Cortex of kidney (tissue), 1 donor: ENCODE data around the gene MAPK13.
"Not testable (repeated sequence)": the region's sequence is repeated elsewhere in the genome, so short reads cannot be mapped to it uniquely, and the experiment has no call there.

ENCODE experiments used
- DNase-seq: peaks from one replicate; lab custom pipeline; 2025; lab: John Stamatoyannopoulos, UW

MAPK13 gene

GRCh38 chr6:36129941-36130666 lies at the start of gene MAPK13:
MAPK13 (plus strand) TSS chr6:36130513; CDS start chr6:36130583, 70 bp downstream.
- no peak for DNase-seq

- no peak for DNase-seq
Observed at GRCh38 chr6:36082318-36082717, 48.0 kb upstream of the MAPK13 start.

- no peak for DNase-seq
Observed at GRCh38 chr6:36083446-36083845, 46.9 kb upstream of the MAPK13 start.

- not testable (repeated sequence) for DNase-seq
Observed at GRCh38 chr6:36088204-36088603, 42.1 kb upstream of the MAPK13 start.

GRCh38 chr6:36089048-36089447 lies 41.3 kb upstream of the MAPK13 start:
- DNase-seq, result no peak

- DNase-seq, result no peak
Observed at GRCh38 chr6:36094238-36094637, 36.1 kb upstream of the MAPK13 start.

- no peak for DNase-seq
Observed at GRCh38 chr6:36094753-36095496, 35.4 kb upstream of the MAPK13 start.

- DNase-seq, result no peak
Observed at GRCh38 chr6:36095497-36096391, 34.6 kb upstream of the MAPK13 start.

GRCh38 chr6:36098253-36098919 lies 31.9 kb upstream of the MAPK13 start:
- no peak for DNase-seq

- DNase-seq, result no peak
Observed at GRCh38 chr6:36098920-36099647, 31.2 kb upstream of the MAPK13 start.

GRCh38 chr6:36099869-36100483 lies 30.3 kb upstream of the MAPK13 start:
- no peak for DNase-seq

GRCh38 chr6:36101691-36102090 lies 28.6 kb upstream of the MAPK13 start:
- no peak for DNase-seq

GRCh38 chr6:36102853-36103252 lies 27.5 kb upstream of the MAPK13 start:
- DNase-seq, result no peak

- DNase-seq, result no peak
Observed at GRCh38 chr6:36104836-36105235, 25.5 kb upstream of the MAPK13 start.

- DNase-seq, result no peak
Observed at GRCh38 chr6:36109092-36109491, 21.2 kb upstream of the MAPK13 start.

GRCh38 chr6:36110050-36110449 lies 20.3 kb upstream of the MAPK13 start:
- DNase-seq, result no peak

- DNase-seq, result no peak
Observed at GRCh38 chr6:36110863-36111262, 19.4 kb upstream of the MAPK13 start.

GRCh38 chr6:36111526-36111925 lies 18.8 kb upstream of the MAPK13 start:
- no peak for DNase-seq

- DNase-seq, result no peak
Observed at GRCh38 chr6:36113049-36113448, 17.3 kb upstream of the MAPK13 start.

GRCh38 chr6:36113703-36114102 lies 16.6 kb upstream of the MAPK13 start:
- DNase-seq, result no peak
